Limb (tissue), 2 donors: Measurements from ENCODE around the gene PITPNB.

ENCODE experiments used
- DNase-seq, 2 donors: peaks; one replicate each; pipeline ENCODE4 v3.0.0-alpha.2; 2016; ENCODE audit errors: extremely low spot score in 2 of 2

The PITPNB gene

GRCh38 chr22:27834364-27835185 lies 84.5 kb downstream of the PITPNB start:
- no peak for DNase-seq

GRCh38 chr22:27833803-27834202 lies 85.3 kb downstream of the PITPNB start:
- DNase-seq: no peak

- no peak for DNase-seq
Measured at GRCh38 chr22:27832606-27833005, 86.5 kb downstream of the PITPNB start.

GRCh38 chr22:27829620-27830019 lies 89.4 kb downstream of the PITPNB start:
- DNase-seq: no peak

GRCh38 chr22:27827604-27828587 lies 91.2 kb downstream of the PITPNB start:
- no peak for DNase-seq

- DNase-seq: no peak
Measured at GRCh38 chr22:27825174-27825573, 93.9 kb downstream of the PITPNB start.

- DNase-seq: no peak
Measured at GRCh38 chr22:27823221-27823620, 95.8 kb downstream of the PITPNB start.

GRCh38 chr22:27820896-27821866 lies 97.9 kb downstream of the PITPNB start:
- DNase-seq: peak in 1 of 2 donors; percentile 66

- DNase-seq: no peak
Measured at GRCh38 chr22:27816552-27816951, 102.5 kb downstream of the PITPNB start.

- DNase-seq: no peak
Measured at GRCh38 chr22:27815826-27816530, 103.1 kb downstream of the PITPNB start.

GRCh38 chr22:27814993-27815392 lies 104.1 kb downstream of the PITPNB start:
- DNase-seq: no peak

GRCh38 chr22:27811778-27812177 lies 107.3 kb downstream of the PITPNB start:
- DNase-seq: no peak

- DNase-seq: peak; percentile 58 to 77
Measured at GRCh38 chr22:27810609-27811151, 108.4 kb downstream of the PITPNB start.

- DNase-seq: no peak
Measured at GRCh38 chr22:27809700-27810608, 109.1 kb downstream of the PITPNB start.

GRCh38 chr22:27809226-27809603 lies 109.8 kb downstream of the PITPNB start:
- peak in 1 of 2 donors; percentile 62 for DNase-seq

- no peak for DNase-seq
Measured at GRCh38 chr22:27808451-27809225, 110.4 kb downstream of the PITPNB start.

- no peak for DNase-seq
Measured at GRCh38 chr22:27805841-27806240, 113.2 kb downstream of the PITPNB start.
